ENCODE measurements around the gene ZNF100. TPM values are rescaled to one million over a fixed set of nuclear protein-coding genes. Genes with fewer than 3 reads are reported as not detected.

The ZNF100 gene
- total RNA-seq, 5 donors from 2014 or later (not counting 1 experiment from before 2014, with no cell fraction given) = 6.3 to 23.5 (median 21.1) TPM

DNA sequence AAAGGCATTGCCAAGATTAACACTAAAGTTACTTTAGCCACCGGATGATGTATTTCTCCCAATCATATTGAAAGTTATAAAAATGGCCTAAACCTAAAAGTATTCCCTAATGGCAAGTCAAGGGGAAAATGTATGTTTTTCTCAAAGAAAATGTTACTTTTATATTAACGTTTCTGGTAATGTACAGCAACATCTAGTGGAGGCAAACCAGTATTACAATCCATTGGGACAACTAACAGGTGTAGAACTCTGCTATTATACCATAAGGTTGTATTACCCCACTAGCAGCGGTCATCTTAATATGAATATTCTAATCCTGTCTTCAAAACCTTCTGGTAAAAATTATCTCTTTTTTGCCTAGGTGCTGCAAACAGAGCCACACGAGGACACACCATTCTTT lies 69.2 kb downstream of the ZNF100 start:
- Mint-ChIP-seq H3K4me3 (no peak overlapping the region), H3K36me3 (no peaks in the 10 kb centered on the region), H3K4me1 (no peaks in the 10 kb centered on the region), H3K9me3 (no peaks in the 10 kb centered on the region), H3K27me3 (no peaks in the 10 kb centered on the region), H3K27ac (no peak overlapping the region)
- CTCF ChIA-PET = interaction anchor here in 1 of 2 donors (0.9 to 1.7 kb wide), 2 partner anchors 10 to 214 kb away, joined by 3 to 5 read pairs; no protein-coding TSS in a partner anchor
- POLR2A ChIA-PET = interaction anchor here in 1 of 2 donors (0.7 kb wide), 1 partner anchor 366 kb away, joined by 3 read pairs; no protein-coding TSS in a partner anchor
- Histone ChIP-seq H3K9me3 (no peaks in the 10 kb centered on the region), H3K4me3 (ENCODE audit: control insufficient read depth in 1 of 2, extremely low read depth in 1 of 2, low read length in 1 of 2) (no peak overlapping the region), H3K4me1 (ENCODE audit: control insufficient read depth in 1 of 2, extremely low read depth in 1 of 2, insufficient read depth in 2 of 2, low read length in 2 of 2) (no peaks in the 10 kb centered on the region), H3K27me3 (replicated peaks in 1 of 2; ENCODE audit: control insufficient read depth in 2 of 2, extremely low read depth in 1 of 2, insufficient read depth in 2 of 2, low read length in 1 of 2) (no peaks in the 10 kb centered on the region), H3K27ac (ENCODE audit: low read length) (no peak overlapping the region), H3K36me3 (ENCODE audit: control insufficient read depth in 2 of 2, extremely low read depth in 1 of 2, insufficient read depth in 1 of 2, low read length in 1 of 2) (no peaks in the 10 kb centered on the region)
- ATAC-seq (replicated peaks in 1 of 4) (peak in 1 of 4 experiments; percentile 55), DNase-seq (peak in 1 of 35 experiments; percentile 65)
- no CpG with 5 or more reads among the region's 4 CpGs for WGBS (ENCODE audit: insufficient coverage)

DNA sequence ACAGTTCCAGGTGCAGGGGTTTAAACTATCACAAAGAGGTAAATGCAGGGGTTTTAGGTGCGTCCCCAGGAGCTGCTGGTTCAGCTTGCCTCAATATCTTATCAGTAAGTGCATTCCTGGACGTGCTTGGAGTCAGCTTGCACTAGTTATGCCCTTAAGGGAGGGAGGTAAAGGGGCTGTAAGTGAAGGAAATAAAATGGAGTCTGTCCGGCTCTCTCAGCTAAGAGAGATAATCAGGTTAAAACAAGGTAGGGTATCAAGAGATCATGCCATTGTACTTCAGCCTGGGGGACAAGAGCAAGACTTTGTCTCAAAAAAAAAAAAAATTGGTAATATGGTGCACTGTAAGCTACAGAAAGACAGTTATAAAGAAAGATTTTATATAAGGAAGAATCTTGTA lies 69.7 kb downstream of the ZNF100 start:
- no peak overlapping the region for H3K4me3 ChIP-seq (ENCODE audit: control insufficient read depth in 1 of 2, extremely low read depth in 1 of 2, low read length in 1 of 2)
- Mint-ChIP-seq H3K9me3 (no peaks in the 10 kb centered on the region), H3K4me3 (no peak overlapping the region), H3K36me3 (no peaks in the 10 kb centered on the region), H3K27me3 (no peaks in the 10 kb centered on the region), H3K27ac (no peak overlapping the region), H3K4me1 (no peaks in the 10 kb centered on the region)
- ATAC-seq (replicated peaks in 1 of 4) = no peak
- no peaks in the 10 kb centered on the region for H3K27me3 ChIP-seq (replicated peaks in 1 of 2; ENCODE audit: control insufficient read depth in 2 of 2, extremely low read depth in 1 of 2, insufficient read depth in 2 of 2, low read length in 1 of 2)
- no peaks in the 10 kb centered on the region for H3K36me3 ChIP-seq (ENCODE audit: control insufficient read depth in 2 of 2, extremely low read depth in 1 of 2, insufficient read depth in 1 of 2, low read length in 1 of 2)
- no peak overlapping the region for H3K27ac ChIP-seq (ENCODE audit: low read length)
- no peak for DNase-seq
- H3K9me3 ChIP-seq = no peaks in the 10 kb centered on the region
- 54% methylated on average over 3 of the region's 3 CpGs for WGBS (ENCODE audit: insufficient coverage)
- ChIA-PET POLR2A (interaction anchor here in 1 of 2 donors (0.7 kb wide), 1 partner anchor 365 kb away, joined by 3 read pairs; no protein-coding TSS in a partner anchor), CTCF (interaction anchor here (0.6 to 1.7 kb wide), 3 partner anchors 10 to 214 kb away, joined by 3 to 5 read pairs (median 5); no protein-coding TSS in a partner anchor)
- no peaks in the 10 kb centered on the region for H3K4me1 ChIP-seq (ENCODE audit: control insufficient read depth in 1 of 2, extremely low read depth in 1 of 2, insufficient read depth in 2 of 2, low read length in 2 of 2)

DNA sequence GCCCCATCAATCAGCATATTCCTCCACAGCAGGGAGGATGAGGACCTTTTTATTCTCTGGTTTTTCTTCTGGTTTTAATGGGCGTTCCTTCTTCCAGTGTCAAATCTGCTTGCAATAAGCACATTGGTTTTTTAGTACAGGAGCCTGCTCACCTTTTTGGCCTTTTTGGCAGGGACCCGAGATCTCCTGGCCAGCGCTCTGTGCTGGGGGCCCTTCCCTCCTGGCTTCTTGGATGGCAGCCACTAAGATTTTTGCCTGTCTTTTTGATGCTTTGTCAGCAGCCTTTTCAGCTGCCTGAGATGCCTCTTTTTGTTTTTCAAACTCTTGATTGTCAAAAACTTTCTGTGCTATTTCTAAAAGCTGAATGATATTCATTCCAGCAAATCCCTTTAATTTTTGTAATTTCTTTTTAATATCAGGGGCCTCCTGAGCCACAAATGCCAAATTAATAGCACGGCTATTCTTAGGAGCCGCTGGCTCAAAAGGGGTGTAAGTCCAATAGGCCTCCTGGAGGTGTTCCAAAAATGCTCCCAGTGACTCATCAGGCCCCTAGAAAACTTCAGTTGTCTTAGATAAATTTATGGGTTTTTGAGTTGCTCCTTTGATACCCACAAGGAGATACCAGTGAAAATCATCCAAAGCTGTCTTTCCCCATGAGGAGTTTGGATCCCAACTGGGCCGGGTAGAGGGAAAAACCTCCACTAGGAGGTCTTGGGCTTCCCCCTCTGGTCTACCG lies 73.0 kb downstream of the ZNF100 start:
- ATAC-seq (replicated peaks in 1 of 4) (no peak), DNase-seq (no peak)
- Mint-ChIP-seq H3K27me3 (no peaks in the 10 kb centered on the region), H3K4me3 (no peak overlapping the region), H3K36me3 (no peaks in the 10 kb centered on the region), H3K4me1 (no peaks in the 10 kb centered on the region), H3K9me3 (no peaks in the 10 kb centered on the region), H3K27ac (no peak overlapping the region)
- WGBS (ENCODE audit: insufficient coverage) = 78% methylated on average over 6 of the region's 7 CpGs
- Histone ChIP-seq H3K4me3 (ENCODE audit: control insufficient read depth in 1 of 2, extremely low read depth in 1 of 2, low read length in 1 of 2) (no peak overlapping the region), H3K36me3 (ENCODE audit: control insufficient read depth in 2 of 2, extremely low read depth in 1 of 2, insufficient read depth in 1 of 2, low read length in 1 of 2) (no peaks in the 10 kb centered on the region), H3K27me3 (replicated peaks in 1 of 2; ENCODE audit: control insufficient read depth in 2 of 2, extremely low read depth in 1 of 2, insufficient read depth in 2 of 2, low read length in 1 of 2) (no peaks in the 10 kb centered on the region), H3K4me1 (ENCODE audit: control insufficient read depth in 1 of 2, extremely low read depth in 1 of 2, insufficient read depth in 2 of 2, low read length in 2 of 2) (no peaks in the 10 kb centered on the region), H3K27ac (ENCODE audit: low read length) (no peak overlapping the region), H3K9me3 (no peaks in the 10 kb centered on the region)
- POLR2A ChIA-PET = interaction anchor here in 1 of 2 donors (0.5 kb wide), 1 partner anchor 88 kb away, joined by 3 read pairs; no protein-coding TSS in a partner anchor
- CTCF ChIA-PET = no interaction called here

DNA sequence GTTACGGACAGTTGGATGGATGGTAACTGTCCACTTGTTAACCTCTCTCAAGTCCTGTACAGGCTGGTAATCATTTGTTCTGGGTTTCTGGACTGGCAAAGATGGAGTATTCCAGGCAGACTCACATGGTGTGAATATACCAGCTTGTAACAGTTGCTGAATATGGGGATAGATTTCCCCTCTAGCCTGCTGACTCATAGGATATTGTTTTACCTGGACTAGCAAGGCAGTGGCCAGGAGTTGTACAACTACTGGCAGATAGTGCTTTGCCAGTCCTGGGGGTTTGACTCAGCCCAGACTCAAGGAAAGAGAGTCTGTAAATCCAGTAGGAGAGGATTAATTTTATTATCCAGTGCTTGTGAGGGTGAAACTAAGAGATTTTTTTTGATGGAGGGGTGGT lies 74.0 kb downstream of the ZNF100 start:
- Histone ChIP-seq H3K36me3 (ENCODE audit: control insufficient read depth in 2 of 2, extremely low read depth in 1 of 2, insufficient read depth in 1 of 2, low read length in 1 of 2) (no peaks in the 10 kb centered on the region), H3K9me3 (no peaks in the 10 kb centered on the region), H3K4me3 (ENCODE audit: control insufficient read depth in 1 of 2, extremely low read depth in 1 of 2, low read length in 1 of 2) (no peak overlapping the region), H3K4me1 (ENCODE audit: control insufficient read depth in 1 of 2, extremely low read depth in 1 of 2, insufficient read depth in 2 of 2, low read length in 2 of 2) (no peaks in the 10 kb centered on the region), H3K27ac (ENCODE audit: low read length) (no peak overlapping the region), H3K27me3 (replicated peaks in 1 of 2; ENCODE audit: control insufficient read depth in 2 of 2, extremely low read depth in 1 of 2, insufficient read depth in 2 of 2, low read length in 1 of 2) (no peaks in the 10 kb centered on the region)
- H3K27me3 Mint-ChIP-seq = no peaks in the 10 kb centered on the region
- no peaks in the 10 kb centered on the region for H3K9me3 Mint-ChIP-seq
- H3K4me3 Mint-ChIP-seq = no peak overlapping the region
- ChIA-PET POLR2A (no interaction called here), CTCF (interaction anchor here in 1 of 2 donors (0.6 kb wide), 1 partner anchor 610 kb away, joined by 3 read pairs; no protein-coding TSS in a partner anchor)
- DNase-seq (no peak), ATAC-seq (replicated peaks in 1 of 4) (no peak)
- no peak overlapping the region for H3K27ac Mint-ChIP-seq
- no peaks in the 10 kb centered on the region for H3K4me1 Mint-ChIP-seq
- H3K36me3 Mint-ChIP-seq = no peaks in the 10 kb centered on the region
- 80% methylated on average over 1 of the region's 1 CpG for WGBS (ENCODE audit: insufficient coverage)

DNA sequence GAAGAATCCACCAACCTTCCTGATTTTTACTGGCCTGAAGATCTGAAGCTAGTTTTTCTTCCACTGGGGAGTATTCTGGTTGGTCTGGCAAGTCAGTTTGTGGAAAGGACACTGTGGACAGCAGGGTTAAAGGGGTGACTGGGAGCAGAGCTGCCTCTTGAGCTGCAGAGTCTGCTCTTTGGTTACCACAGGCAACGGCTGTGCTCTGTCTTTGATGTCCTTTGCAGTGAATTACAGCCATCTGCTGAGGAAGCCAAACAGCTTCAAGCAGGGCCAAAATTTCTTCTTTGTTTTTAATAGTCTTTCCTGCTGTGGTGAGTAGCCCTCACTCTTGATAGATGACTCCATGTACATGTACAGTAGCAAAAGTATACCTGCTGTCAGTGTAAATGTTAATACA lies 75.7 kb downstream of the ZNF100 start:
- ChIA-PET CTCF (no interaction called here), POLR2A (no interaction called here)
- Mint-ChIP-seq H3K36me3 (no peaks in the 10 kb centered on the region), H3K27ac (no peak overlapping the region), H3K4me1 (no peaks in the 10 kb centered on the region), H3K4me3 (no peak overlapping the region), H3K27me3 (no peaks in the 10 kb centered on the region), H3K9me3 (no peaks in the 10 kb centered on the region)
- Histone ChIP-seq H3K27ac (ENCODE audit: low read length) (no peak overlapping the region), H3K4me3 (ENCODE audit: control insufficient read depth in 1 of 2, extremely low read depth in 1 of 2, low read length in 1 of 2) (no peak overlapping the region), H3K36me3 (ENCODE audit: control insufficient read depth in 2 of 2, extremely low read depth in 1 of 2, insufficient read depth in 1 of 2, low read length in 1 of 2) (no peaks in the 10 kb centered on the region), H3K9me3 (no peaks in the 10 kb centered on the region), H3K4me1 (ENCODE audit: control insufficient read depth in 1 of 2, extremely low read depth in 1 of 2, insufficient read depth in 2 of 2, low read length in 2 of 2) (no peaks in the 10 kb centered on the region), H3K27me3 (replicated peaks in 1 of 2; ENCODE audit: control insufficient read depth in 2 of 2, extremely low read depth in 1 of 2, insufficient read depth in 2 of 2, low read length in 1 of 2) (no peaks in the 10 kb centered on the region)
- WGBS (ENCODE audit: insufficient coverage) = 38% methylated on average over 1 of the region's 1 CpG
- DNase-seq (no peak), ATAC-seq (replicated peaks in 1 of 4) (no peak)

DNA sequence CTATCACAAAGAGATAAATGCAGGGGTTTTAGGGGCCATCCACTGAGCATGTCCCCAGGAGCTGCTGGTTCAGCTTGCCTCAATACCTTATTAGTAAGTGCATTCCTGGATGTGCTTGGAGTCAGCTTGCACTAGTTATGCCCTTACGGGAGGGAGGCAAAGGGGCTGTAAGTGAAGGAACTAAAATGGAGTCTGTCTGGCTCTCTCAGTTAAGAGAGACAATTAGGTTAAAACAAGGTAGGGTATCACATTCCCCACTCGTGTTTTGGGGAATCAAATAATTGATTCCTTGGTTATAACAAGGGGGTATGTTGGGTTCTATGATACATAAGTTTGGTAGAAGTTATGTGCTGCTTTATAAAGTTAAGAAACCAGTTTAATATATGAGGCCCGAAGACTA lies 78.9 kb downstream of the ZNF100 start:
- ChIA-PET CTCF (interaction anchor here in 1 of 2 donors (0.6 kb wide), 1 partner anchor 469 kb away, joined by 4 read pairs; no protein-coding TSS in a partner anchor), POLR2A (no interaction called here)
- no peaks in the 10 kb centered on the region for H3K36me3 Mint-ChIP-seq
- no peak overlapping the region for H3K4me3 ChIP-seq (ENCODE audit: control insufficient read depth in 1 of 2, extremely low read depth in 1 of 2, low read length in 1 of 2)
- H3K27me3 Mint-ChIP-seq = peaks cover 0 to 1% of the 10 kb centered on the region in 2 donors
- ATAC-seq (replicated peaks in 1 of 4) (no peak), DNase-seq (no peak)
- no peaks in the 10 kb centered on the region for H3K4me1 Mint-ChIP-seq
- H3K4me1 ChIP-seq (ENCODE audit: control insufficient read depth in 1 of 2, extremely low read depth in 1 of 2, insufficient read depth in 2 of 2, low read length in 2 of 2) = no peaks in the 10 kb centered on the region
- no peak overlapping the region for H3K27ac Mint-ChIP-seq
- no peaks in the 10 kb centered on the region for H3K9me3 Mint-ChIP-seq
- H3K27me3 ChIP-seq (replicated peaks in 1 of 2; ENCODE audit: control insufficient read depth in 2 of 2, extremely low read depth in 1 of 2, insufficient read depth in 2 of 2, low read length in 1 of 2) = no peaks in the 10 kb centered on the region
- no peak overlapping the region for H3K27ac ChIP-seq (ENCODE audit: low read length)
- no peak overlapping the region for H3K4me3 Mint-ChIP-seq
- no peaks in the 10 kb centered on the region for H3K9me3 ChIP-seq
- 74% methylated on average over 3 of the region's 3 CpGs for WGBS (ENCODE audit: insufficient coverage)
- no peaks in the 10 kb centered on the region for H3K36me3 ChIP-seq (ENCODE audit: control insufficient read depth in 2 of 2, extremely low read depth in 1 of 2, insufficient read depth in 1 of 2, low read length in 1 of 2)
